Esophagus squamous epithelium (tissue), 4 donors: ENCODE measurements around the gene ATP7A.

Source experiments
- POLR2A ChIP-seq, 4 donors: fragments of 450-650 bp; IDR thresholded peaks; one replicate each; pipeline ENCODE4 v1.6.1; 2017; ENCODE audit warnings: antibody characterized with exemption in 4 of 4, mild to moderate bottlenecking in 4 of 4, moderate library complexity in 3 of 4
- TF ChIP-seq, protein P1 (sequence below), 6 experiments: fragments of 450-650 bp in 4 of 6; fragments of 200-600 bp in 2 of 6; sonication (generic) in 2 of 6; IDR thresholded peaks; one replicate each; pipeline ENCODE4 v1.5.1; 2016 to 2019; ENCODE audit warnings: antibody characterized with exemption in 6 of 6, mild to moderate bottlenecking in 4 of 6, moderate library complexity in 4 of 6

GRCh38 chrX:78048052-78048451, 137.6 kb downstream of the ATP7A start:
- TF ChIP-seq, protein P1, sequence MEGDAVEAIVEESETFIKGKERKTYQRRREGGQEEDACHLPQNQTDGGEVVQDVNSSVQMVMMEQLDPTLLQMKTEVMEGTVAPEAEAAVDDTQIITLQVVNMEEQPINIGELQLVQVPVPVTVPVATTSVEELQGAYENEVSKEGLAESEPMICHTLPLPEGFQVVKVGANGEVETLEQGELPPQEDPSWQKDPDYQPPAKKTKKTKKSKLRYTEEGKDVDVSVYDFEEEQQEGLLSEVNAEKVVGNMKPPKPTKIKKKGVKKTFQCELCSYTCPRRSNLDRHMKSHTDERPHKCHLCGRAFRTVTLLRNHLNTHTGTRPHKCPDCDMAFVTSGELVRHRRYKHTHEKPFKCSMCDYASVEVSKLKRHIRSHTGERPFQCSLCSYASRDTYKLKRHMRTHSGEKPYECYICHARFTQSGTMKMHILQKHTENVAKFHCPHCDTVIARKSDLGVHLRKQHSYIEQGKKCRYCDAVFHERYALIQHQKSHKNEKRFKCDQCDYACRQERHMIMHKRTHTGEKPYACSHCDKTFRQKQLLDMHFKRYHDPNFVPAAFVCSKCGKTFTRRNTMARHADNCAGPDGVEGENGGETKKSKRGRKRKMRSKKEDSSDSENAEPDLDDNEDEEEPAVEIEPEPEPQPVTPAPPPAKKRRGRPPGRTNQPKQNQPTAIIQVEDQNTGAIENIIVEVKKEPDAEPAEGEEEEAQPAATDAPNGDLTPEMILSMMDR (IDR thresholded peaks at IDR 0.05): no peak
- no peak for TF ChIP-seq POLR2A (IDR thresholded peaks at IDR 0.05)
